ENCODE results near the gene RAB28.

RAB28 gene

DNA sequence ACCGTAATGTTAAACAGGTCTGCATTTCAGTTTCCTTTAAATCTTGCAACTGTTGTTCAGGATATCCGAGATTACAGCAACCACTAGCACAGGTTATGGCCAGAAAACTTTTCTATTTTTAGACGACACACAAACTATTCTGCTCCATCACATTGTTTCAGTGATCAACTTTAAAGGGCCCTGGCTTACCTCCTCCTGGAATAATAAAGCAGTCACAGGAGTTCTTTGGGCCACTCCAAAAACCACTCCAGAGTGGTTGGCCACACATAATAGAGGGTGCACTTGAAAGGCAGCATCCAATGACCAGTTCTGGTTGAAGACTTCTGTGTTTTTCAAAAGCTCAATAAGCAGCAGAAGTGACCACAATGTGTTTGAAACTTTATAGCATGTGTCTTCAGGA lies 118.9 kb downstream of the RAB28 start:
- H3K4me3 ChIP-seq (ENCODE audit: insufficient read depth in 1 of 2, low read depth in 1 of 2, low read length in 2 of 2), result no peak overlapping the region
- H2AK5ac ChIP-seq (ENCODE audit: low read length, severe bottlenecking), result no peak overlapping the region
- no peak for DNase-seq
- no peak overlapping the region for H2AFZ ChIP-seq (ENCODE audit: low read depth, low read length)
- no peak overlapping the region for H3K4ac ChIP-seq (ENCODE audit: low read depth in 1 of 2, low read length in 2 of 2)
- H3K18ac ChIP-seq (ENCODE audit: low read depth in 1 of 2, low read length in 2 of 2), result no peak overlapping the region
- H3K23ac ChIP-seq (ENCODE audit: low read length in 2 of 2), result no peak overlapping the region
- peaks cover 2 to 22% of the 10 kb centered on the region in 2 experiments for H3K36me3 ChIP-seq (ENCODE audit: control insufficient read depth in 1 of 2, insufficient read depth in 2 of 2, low read depth in 1 of 2, low read length in 2 of 2)
- no peak overlapping the region for H4K8ac ChIP-seq (ENCODE audit: low read length)
- H3K14ac ChIP-seq (ENCODE audit: low read length in 2 of 2), result no peak overlapping the region
- no peak overlapping the region for H3K4me2 ChIP-seq (ENCODE audit: low read length, poor library complexity, severe bottlenecking)
- 94% methylated on average over 3 of the region's 3 CpGs for whole genome bisulfite sequencing
- H2BK12ac ChIP-seq (ENCODE audit: low read length in 2 of 2), result no peak overlapping the region
- H3K9ac ChIP-seq (ENCODE audit: low read length), result no peak overlapping the region
- H3K79me1 ChIP-seq (replicated peaks; ENCODE audit: low read length, poor library complexity, severe bottlenecking), result no peaks in the 10 kb centered on the region
- no peaks in the 10 kb centered on the region for H3K27me3 ChIP-seq (ENCODE audit: control insufficient read depth in 1 of 2, insufficient read depth in 1 of 2, low read length in 2 of 2)
- H2BK5ac ChIP-seq (ENCODE audit: low read depth, low read length, poor library complexity, severe bottlenecking), result no peak overlapping the region
- no peak overlapping the region for H2BK120ac ChIP-seq (ENCODE audit: low read depth, low read length)
- no peak overlapping the region for H3K27ac ChIP-seq (ENCODE audit: low read length, poor library complexity, severe bottlenecking)
- H3K9me3 ChIP-seq (ENCODE audit: control insufficient read depth, low read length), result no peaks in the 10 kb centered on the region
- H2BK15ac ChIP-seq (ENCODE audit: low read depth, poor library complexity, severe bottlenecking), result no peak overlapping the region
- no peaks in the 10 kb centered on the region for H3K4me1 ChIP-seq (ENCODE audit: control insufficient read depth, insufficient read depth, low read depth, low read length)
- no peak overlapping the region for H4K91ac ChIP-seq (ENCODE audit: low read length)

DNA sequence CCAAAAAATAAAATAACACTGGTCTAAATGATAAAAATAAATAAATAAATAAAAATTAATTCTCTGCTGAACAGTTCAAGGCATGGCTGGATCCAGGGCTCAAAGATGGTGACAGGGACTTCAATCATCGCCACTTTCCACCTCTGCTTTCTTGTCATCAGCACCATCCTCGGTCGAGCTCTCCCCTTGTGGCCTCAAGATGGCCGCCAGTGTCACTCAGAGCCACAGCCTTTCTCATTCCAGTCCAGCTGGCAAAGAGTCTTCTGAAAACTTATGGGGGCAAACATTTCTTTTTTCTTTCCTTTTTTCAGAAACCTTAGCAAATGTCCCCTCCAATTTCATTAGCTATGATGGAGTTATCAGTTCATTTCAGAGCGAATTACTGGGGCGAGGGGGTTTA lies 119.5 kb downstream of the RAB28 start:
- DNase-seq, result no peak
- H3K4me1 ChIP-seq (ENCODE audit: control insufficient read depth, insufficient read depth, low read depth, low read length), result no peaks in the 10 kb centered on the region
- 97% methylated on average over 6 of the region's 6 CpGs for whole genome bisulfite sequencing

DNA sequence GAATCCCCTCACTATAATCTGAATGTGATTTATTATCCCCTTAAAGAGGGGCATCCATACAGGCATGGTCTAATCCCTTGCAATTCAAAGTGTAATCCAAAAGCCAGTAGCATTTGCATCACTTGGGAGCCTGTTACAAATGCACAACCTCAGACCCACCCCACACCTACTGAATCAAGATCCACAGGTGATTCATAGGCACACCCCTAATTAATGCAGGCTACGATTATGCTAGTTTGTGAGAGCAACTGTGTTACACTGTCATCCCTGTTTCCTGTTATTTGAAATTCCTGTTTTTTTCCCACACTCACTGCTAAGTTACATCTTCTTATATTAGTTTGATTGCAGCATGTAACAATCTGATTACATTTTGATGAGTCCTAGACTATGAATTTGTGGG lies 120.0 kb downstream of the RAB28 start:
- H3K4ac ChIP-seq (ENCODE audit: low read depth in 1 of 2, low read length in 2 of 2), result no peak overlapping the region
- no peak overlapping the region for H3K14ac ChIP-seq (ENCODE audit: low read length in 2 of 2)
- H3K23ac ChIP-seq (ENCODE audit: low read length in 2 of 2), result no peak overlapping the region
- no peak overlapping the region for H2BK15ac ChIP-seq (ENCODE audit: low read depth, poor library complexity, severe bottlenecking)
- H3K4me3 ChIP-seq (ENCODE audit: insufficient read depth in 1 of 2, low read depth in 1 of 2, low read length in 2 of 2), result no peak overlapping the region
- H2BK5ac ChIP-seq (ENCODE audit: low read depth, low read length, poor library complexity, severe bottlenecking), result no peak overlapping the region
- H3K79me1 ChIP-seq (replicated peaks; ENCODE audit: low read length, poor library complexity, severe bottlenecking), result no peaks in the 10 kb centered on the region
- H3K4me2 ChIP-seq (ENCODE audit: low read length, poor library complexity, severe bottlenecking), result no peak overlapping the region
- H2BK12ac ChIP-seq (ENCODE audit: low read length in 2 of 2), result no peak overlapping the region
- H2AFZ ChIP-seq (ENCODE audit: low read depth, low read length), result no peak overlapping the region
- no peak for DNase-seq
- H4K8ac ChIP-seq (ENCODE audit: low read length), result no peak overlapping the region
- no peak overlapping the region for H3K27ac ChIP-seq (ENCODE audit: low read length, poor library complexity, severe bottlenecking)
- H3K36me3 ChIP-seq (ENCODE audit: control insufficient read depth in 1 of 2, insufficient read depth in 2 of 2, low read depth in 1 of 2, low read length in 2 of 2), result peaks cover 2 to 22% of the 10 kb centered on the region in 2 experiments
- H3K9me3 ChIP-seq (ENCODE audit: control insufficient read depth, low read length), result no peaks in the 10 kb centered on the region
- no peak overlapping the region for H3K9ac ChIP-seq (ENCODE audit: low read length)
- H2BK120ac ChIP-seq (ENCODE audit: low read depth, low read length), result no peak overlapping the region
- 100% methylated on average over 1 of the region's 1 CpG for WGBS
- no peaks in the 10 kb centered on the region for H3K4me1 ChIP-seq (ENCODE audit: control insufficient read depth, insufficient read depth, low read depth, low read length)
- H3K18ac ChIP-seq (ENCODE audit: low read depth in 1 of 2, low read length in 2 of 2), result no peak overlapping the region
- H3K27me3 ChIP-seq (ENCODE audit: control insufficient read depth in 1 of 2, insufficient read depth in 1 of 2, low read length in 2 of 2), result no peaks in the 10 kb centered on the region
- no peak overlapping the region for H2AK5ac ChIP-seq (ENCODE audit: low read length, severe bottlenecking)
- H4K91ac ChIP-seq (ENCODE audit: low read length), result no peak overlapping the region

More for the DNA sequence above, 119.5 kb downstream of the RAB28 start:
- Histone ChIP-seq H3K4me2 (ENCODE audit: low read length, poor library complexity, severe bottlenecking) (no peak overlapping the region), H3K14ac (ENCODE audit: low read length in 2 of 2) (no peak overlapping the region), H3K27me3 (ENCODE audit: control insufficient read depth in 1 of 2, insufficient read depth in 1 of 2, low read length in 2 of 2) (no peaks in the 10 kb centered on the region), H2BK12ac (ENCODE audit: low read length in 2 of 2) (no peak overlapping the region), H3K79me1 (replicated peaks; ENCODE audit: low read length, poor library complexity, severe bottlenecking) (no peaks in the 10 kb centered on the region), H3K4me3 (ENCODE audit: insufficient read depth in 1 of 2, low read depth in 1 of 2, low read length in 2 of 2) (no peak overlapping the region), H3K27ac (ENCODE audit: low read length, poor library complexity, severe bottlenecking) (no peak overlapping the region), H3K23ac (ENCODE audit: low read length in 2 of 2) (no peak overlapping the region), H3K4ac (ENCODE audit: low read depth in 1 of 2, low read length in 2 of 2) (no peak overlapping the region), H2BK120ac (ENCODE audit: low read depth, low read length) (no peak overlapping the region), H4K91ac (ENCODE audit: low read length) (no peak overlapping the region), H3K9ac (ENCODE audit: low read length) (no peak overlapping the region), H2BK15ac (ENCODE audit: low read depth, poor library complexity, severe bottlenecking) (no peak overlapping the region), H2AFZ (ENCODE audit: low read depth, low read length) (no peak overlapping the region), H2BK5ac (ENCODE audit: low read depth, low read length, poor library complexity, severe bottlenecking) (no peak overlapping the region), H3K9me3 (ENCODE audit: control insufficient read depth, low read length) (no peaks in the 10 kb centered on the region), H3K18ac (ENCODE audit: low read depth in 1 of 2, low read length in 2 of 2) (no peak overlapping the region), H4K8ac (ENCODE audit: low read length) (no peak overlapping the region), H3K36me3 (ENCODE audit: control insufficient read depth in 1 of 2, insufficient read depth in 2 of 2, low read depth in 1 of 2, low read length in 2 of 2) (peaks cover 2 to 22% of the 10 kb centered on the region in 2 experiments), H2AK5ac (ENCODE audit: low read length, severe bottlenecking) (no peak overlapping the region)

DNA sequence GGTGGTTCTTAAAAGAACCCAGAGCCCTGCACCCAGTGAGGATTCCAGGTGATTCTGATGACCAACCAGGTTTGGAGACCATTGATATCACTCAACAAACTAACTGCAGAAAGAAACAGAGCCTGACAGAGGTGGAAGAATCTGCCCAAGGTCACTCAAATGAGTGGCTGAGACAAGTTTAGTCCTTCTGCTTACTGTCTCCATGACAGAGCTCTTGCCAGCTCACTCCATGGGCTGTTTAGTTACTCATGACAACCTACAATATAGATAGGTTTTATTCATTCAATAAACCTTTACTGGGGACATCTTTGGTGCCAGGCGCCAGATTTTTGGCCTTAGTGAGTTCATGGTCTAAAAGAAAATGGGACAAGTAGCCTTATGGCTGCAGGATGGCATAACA lies 124.3 kb downstream of the RAB28 start:
- Histone ChIP-seq H2BK5ac (ENCODE audit: low read depth, low read length, poor library complexity, severe bottlenecking) (no peak overlapping the region), H3K9me3 (ENCODE audit: control insufficient read depth, low read length) (no peaks in the 10 kb centered on the region), H3K27ac (ENCODE audit: low read length, poor library complexity, severe bottlenecking) (no peak overlapping the region), H3K9ac (ENCODE audit: low read length) (no peak overlapping the region), H2AFZ (ENCODE audit: low read depth, low read length) (no peak overlapping the region), H3K4ac (ENCODE audit: low read depth in 1 of 2, low read length in 2 of 2) (no peak overlapping the region), H2BK12ac (ENCODE audit: low read length in 2 of 2) (no peak overlapping the region), H3K4me3 (ENCODE audit: insufficient read depth in 1 of 2, low read depth in 1 of 2, low read length in 2 of 2) (no peak overlapping the region), H3K4me2 (ENCODE audit: low read length, poor library complexity, severe bottlenecking) (no peak overlapping the region), H2BK120ac (ENCODE audit: low read depth, low read length) (no peak overlapping the region), H3K79me1 (replicated peaks; ENCODE audit: low read length, poor library complexity, severe bottlenecking) (no peaks in the 10 kb centered on the region), H3K36me3 (ENCODE audit: control insufficient read depth in 1 of 2, insufficient read depth in 2 of 2, low read depth in 1 of 2, low read length in 2 of 2) (no peaks in the 10 kb centered on the region), H3K23ac (ENCODE audit: low read length in 2 of 2) (no peak overlapping the region), H3K18ac (ENCODE audit: low read depth in 1 of 2, low read length in 2 of 2) (no peak overlapping the region), H2BK15ac (ENCODE audit: low read depth, poor library complexity, severe bottlenecking) (no peak overlapping the region), H4K8ac (ENCODE audit: low read length) (no peak overlapping the region), H2AK5ac (ENCODE audit: low read length, severe bottlenecking) (no peak overlapping the region), H3K4me1 (ENCODE audit: control insufficient read depth, insufficient read depth, low read depth, low read length) (no peaks in the 10 kb centered on the region), H4K91ac (ENCODE audit: low read length) (no peak overlapping the region), H3K14ac (ENCODE audit: low read length in 2 of 2) (no peak overlapping the region), H3K27me3 (ENCODE audit: control insufficient read depth in 1 of 2, insufficient read depth in 1 of 2, low read length in 2 of 2) (no peaks in the 10 kb centered on the region)
- WGBS, result 93% methylated on average over 1 of the region's 1 CpG
- DNase-seq, result no peak
